ENCODE data around the gene CIC.

DNA sequence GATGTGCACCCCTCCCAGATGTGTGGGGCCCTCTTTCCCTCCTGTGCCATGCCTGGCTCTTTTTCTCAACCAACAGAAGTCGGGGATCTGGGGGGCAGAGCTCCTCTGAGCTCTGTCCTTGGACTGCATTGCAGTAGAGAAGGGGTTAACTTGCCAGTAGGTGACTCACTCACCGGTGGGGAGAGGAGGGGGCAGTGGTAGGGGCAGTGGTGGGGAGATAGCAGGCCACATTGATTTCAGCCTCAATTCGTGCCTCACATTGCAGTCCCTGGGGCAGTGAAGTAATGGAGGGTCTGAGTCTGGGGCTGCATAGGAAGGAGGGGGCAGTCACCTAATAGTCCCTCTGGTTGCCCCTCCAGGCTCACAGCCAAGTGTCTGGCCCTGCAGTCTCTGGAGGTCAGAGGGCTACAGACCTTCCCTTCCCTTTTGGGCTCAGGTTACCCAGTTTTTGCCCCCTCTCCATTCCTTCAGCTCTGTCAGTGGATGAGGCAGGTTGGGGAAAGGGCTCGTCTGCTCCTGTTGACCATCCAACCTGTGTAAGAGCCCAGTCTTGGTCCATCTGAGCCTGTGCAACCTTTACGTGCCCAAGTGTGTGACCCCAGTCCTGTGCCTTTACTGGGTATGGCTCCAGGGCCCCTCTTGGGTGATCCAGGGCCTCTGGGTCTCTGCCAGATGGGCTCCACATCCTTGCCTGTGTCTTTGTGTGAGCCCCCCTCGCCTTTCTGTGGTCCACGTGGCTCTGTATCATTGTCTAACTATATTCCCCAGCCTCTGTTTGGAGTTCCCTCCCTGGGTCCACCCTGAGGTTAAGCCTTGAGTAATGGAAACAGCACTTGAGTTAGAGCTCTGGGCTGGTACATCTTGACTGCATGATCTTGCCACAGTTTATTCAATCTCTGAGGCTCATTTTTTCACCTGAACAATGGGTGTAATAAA lies 13.0 kb downstream of the CIC start:
- TF ChIP-seq, protein P1, sequence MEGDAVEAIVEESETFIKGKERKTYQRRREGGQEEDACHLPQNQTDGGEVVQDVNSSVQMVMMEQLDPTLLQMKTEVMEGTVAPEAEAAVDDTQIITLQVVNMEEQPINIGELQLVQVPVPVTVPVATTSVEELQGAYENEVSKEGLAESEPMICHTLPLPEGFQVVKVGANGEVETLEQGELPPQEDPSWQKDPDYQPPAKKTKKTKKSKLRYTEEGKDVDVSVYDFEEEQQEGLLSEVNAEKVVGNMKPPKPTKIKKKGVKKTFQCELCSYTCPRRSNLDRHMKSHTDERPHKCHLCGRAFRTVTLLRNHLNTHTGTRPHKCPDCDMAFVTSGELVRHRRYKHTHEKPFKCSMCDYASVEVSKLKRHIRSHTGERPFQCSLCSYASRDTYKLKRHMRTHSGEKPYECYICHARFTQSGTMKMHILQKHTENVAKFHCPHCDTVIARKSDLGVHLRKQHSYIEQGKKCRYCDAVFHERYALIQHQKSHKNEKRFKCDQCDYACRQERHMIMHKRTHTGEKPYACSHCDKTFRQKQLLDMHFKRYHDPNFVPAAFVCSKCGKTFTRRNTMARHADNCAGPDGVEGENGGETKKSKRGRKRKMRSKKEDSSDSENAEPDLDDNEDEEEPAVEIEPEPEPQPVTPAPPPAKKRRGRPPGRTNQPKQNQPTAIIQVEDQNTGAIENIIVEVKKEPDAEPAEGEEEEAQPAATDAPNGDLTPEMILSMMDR (IDR thresholded peaks at IDR 0.05) = no peak
- no peak for TF ChIP-seq POLR2A (IDR thresholded peaks at IDR 0.05)

Measured in esophagus squamous epithelium (tissue), 4 donors.